H54 (cell line): ENCODE results near the gene VWC2L.

ENCODE experiments used
- DNase-seq: peaks from one replicate; pipeline ENCODE4 v3.0.0; 2011; ENCODE audit warnings: low spot score, mixed read lengths; ENCODE audit not compliant: insufficient read length
- FAIRE-seq: peaks from 3 replicates; lab custom pipeline; 2011; peaks lifted over from hg19 to GRCh38; lab: Jason Lieb, UNC
- POLR2A ChIP-seq: IDR thresholded peaks from 2 replicates; pipeline ENCODE4 v1.6.1; 2011; ENCODE audit warnings: low read depth, mild to moderate bottlenecking, low read length

Gene VWC2L

DNA sequence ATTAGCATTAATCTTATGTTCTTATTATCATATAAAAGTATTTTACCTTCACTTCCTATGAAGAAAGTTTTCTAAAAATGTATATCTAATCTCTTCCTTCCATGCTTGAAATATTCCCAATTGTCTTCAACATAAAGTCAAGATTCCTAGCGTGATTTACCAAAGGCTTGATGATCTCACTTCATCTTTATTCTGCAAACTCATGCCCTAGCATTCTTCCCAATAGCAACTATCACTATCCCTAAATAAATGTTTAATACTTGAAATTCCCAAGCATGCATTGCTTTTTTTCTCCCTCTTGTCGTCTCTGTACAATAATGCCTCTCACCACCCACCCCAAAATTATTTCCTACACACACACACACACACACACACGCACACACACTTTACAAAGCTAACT lies 125.8 kb downstream of the VWC2L start:
- no peak for FAIRE-seq
- no peak for DNase-seq
- TF ChIP-seq POLR2A, result no peak

DNA sequence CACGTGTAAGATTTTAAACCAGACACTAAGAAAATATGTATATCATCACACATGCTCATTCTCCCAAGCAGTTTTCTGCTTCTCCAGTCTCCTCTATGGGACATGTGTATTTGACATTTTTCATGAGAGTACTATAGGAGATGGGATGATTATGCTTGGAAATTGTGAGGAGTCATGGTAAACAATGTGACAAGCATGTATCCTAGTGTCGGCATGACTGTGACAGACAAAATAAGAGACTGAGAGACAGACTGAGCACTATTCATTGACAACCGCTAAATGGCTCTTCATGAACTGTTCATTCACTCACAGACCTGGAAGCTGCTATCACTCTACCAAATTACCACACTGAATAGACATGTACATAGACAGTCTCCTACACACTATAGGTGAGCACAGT lies 127.1 kb downstream of the VWC2L start:
- FAIRE-seq (no peak), DNase-seq (no peak)
- TF ChIP-seq POLR2A, result no peak

DNA sequence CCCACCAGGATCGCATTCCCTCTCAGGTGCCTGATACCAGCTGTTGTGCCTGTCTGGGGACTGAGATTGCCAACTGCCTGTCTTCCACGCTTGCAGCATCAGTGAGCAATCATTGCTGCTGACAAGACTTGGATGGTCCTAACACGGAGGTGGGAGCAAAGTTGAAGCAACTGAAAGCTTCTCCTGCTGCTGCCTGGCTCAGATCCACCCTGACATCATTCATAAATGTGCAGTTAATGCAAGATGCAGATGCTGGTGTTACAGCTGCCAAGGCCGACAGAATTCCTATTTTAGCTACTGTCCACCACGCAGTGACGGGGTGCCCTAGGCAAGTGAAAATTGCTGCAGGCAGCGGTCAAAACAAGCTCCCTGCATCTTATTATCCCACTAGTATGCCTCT lies 131.4 kb downstream of the VWC2L start:
- no peak for DNase-seq
- no peak for FAIRE-seq
- TF ChIP-seq POLR2A, result no peak

DNA sequence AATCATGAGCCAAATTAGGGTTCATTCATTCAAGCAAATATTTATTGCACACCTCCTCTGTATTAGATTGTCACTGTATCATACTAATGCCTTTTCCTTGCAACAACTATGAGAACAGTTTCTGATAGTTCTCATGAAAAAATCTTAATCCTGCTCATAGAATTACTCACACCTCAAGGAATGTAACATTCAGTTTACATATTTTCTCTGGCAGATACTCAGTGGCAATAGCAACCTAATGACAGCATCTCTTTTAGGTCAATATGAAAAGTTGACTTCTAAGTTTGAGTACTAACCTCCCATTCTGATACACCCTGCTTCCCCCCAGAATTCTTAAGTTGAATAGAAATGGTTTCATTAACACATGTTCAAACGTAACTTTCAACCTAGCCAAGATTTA lies 132.0 kb downstream of the VWC2L start:
- TF ChIP-seq POLR2A, result no peak
- DNase-seq (peak; percentile 3), FAIRE-seq (peak; percentile 83)

DNA sequence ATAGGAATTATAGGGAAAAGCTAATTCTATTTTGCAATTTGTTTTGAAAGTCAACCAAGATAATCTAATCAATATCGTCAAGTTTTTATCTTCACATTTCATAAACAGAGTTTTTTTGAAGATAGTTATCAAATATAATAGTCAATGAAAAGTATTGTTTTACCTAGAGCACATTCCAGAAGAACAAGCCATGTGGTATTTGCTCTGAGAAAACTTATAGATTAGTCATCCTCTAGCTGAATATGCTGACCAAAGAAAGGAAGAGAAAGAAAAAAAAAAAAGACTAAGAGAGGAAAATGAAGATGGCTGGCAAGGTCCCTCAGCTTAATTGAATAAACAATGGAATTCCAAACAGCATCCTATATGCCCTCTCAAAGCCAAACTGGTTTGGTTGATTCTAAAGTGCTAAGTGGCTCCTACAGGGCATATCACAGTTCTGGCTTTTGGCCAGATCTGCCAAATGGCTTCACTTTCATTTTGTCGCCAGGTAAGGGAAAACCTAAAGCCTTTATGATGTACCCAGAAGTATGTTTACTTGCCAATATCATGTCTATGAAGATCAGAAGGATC lies 132.6 kb downstream of the VWC2L start:
- peak; percentile 17 for DNase-seq
- FAIRE-seq, result peak; percentile 58
- TF ChIP-seq POLR2A, result no peak

DNA sequence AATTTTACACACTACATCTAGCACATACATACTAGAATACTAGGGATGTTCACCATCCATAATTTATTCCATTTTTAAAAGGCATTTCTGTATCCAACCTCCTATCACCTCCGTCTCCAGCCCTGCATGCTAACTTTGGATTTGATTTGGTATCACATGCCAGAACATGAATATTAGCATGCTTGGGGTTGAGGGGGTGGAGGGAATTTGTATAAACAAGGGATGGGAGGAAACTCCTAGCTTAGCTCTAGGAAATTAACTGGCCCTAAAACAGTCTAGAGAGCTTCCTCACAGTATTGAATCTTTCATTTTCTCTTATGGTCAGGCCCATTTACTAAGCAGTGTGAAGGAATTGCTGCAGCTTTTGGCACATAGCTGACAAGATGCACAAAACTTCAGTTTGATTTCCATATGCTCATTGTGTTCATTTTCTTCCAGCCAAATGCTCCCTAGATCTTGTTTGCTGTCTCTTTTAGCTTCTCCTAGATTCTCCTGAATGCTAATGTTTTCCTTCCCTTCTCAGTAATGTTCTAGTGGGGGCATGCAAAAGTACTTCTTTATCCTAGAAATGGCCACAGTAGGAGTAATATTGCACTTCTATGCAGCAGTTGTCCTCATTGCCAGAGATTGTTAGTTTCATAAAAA lies 135.2 kb downstream of the VWC2L start:
- FAIRE-seq (no peak), DNase-seq (no peak)
- TF ChIP-seq POLR2A, result no peak

DNA sequence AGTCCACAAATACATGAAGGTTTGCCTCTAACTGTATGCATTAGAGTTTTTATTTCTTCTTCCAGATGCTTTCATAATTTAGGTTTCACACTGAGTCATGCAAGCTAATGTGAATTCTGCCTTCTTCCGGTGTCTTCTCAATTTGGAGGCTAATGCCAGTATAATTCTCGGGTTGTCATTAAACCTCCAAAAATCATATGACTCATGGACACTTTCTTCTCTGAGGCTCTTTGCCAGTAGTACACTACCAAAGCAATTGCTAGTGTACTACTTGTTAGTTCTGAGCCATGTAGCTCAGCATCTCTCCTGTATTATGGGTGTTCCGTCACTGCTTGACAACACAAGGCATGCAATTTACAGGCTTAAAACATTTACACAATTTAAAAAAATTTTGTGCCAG lies 137.1 kb downstream of the VWC2L start:
- DNase-seq (no peak), FAIRE-seq (no peak)
- no peak for TF ChIP-seq POLR2A

DNA sequence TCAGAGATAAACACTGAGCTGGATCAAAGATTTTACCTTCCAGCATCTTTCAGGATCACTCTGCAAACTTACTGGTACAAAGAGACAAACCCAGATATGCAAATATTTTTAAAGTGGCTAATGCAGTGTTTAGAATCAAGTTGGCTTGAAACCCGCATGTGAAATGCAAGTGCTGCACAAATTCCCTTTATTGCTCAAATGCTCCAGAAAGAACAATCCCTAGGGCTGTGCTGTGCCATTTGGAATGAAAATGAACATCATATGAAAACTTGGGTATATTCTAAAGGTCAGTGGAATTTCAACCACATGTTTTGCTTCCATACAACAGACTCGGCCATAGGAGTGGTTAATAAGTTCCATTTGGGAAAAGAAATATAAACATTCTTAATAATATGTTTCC lies 139.1 kb downstream of the VWC2L start:
- no peak for FAIRE-seq
- TF ChIP-seq POLR2A, result no peak
- DNase-seq, result no peak

DNA sequence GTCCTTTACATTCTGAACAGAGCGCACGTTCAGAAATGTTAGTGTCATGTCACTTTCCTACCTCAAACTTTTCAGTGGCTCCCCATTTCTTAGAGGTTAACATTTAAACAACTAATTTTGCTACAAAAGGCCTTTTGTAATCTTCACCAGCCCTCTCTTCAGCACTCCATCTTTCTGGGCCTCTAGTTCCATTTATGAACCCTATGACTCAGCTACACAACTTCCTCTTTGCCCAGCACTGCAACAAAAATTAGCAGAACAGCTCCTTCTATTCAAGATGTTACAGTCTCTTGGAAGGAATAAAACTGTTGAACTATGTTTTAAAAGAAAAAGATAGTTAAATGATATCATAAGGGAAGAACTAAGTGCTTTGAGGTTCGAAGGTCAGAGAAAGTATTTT lies 139.9 kb downstream of the VWC2L start:
- DNase-seq, result no peak
- TF ChIP-seq POLR2A, result no peak
- no peak for FAIRE-seq

DNA sequence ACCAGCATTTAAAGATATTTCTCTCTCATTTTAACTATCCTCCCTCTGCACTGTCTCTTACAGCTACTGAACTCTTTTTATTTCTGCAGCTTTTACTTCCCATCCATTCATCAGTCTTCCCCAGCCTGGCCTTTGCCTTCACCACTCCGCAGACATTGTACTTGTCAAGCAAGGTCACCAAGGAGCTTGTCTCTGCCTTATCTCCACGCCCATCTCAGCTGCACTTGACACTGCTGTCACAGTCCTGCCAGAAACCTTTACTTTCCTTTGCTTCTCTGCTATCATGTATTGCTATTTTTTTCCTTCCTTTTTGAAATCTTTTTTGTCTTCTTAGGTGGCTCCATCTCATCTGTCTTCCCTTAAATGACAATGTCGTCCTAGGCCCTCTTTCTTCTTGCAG lies 147.0 kb downstream of the VWC2L start:
- no peak for TF ChIP-seq POLR2A
- DNase-seq, result no peak
- FAIRE-seq, result no peak

DNA sequence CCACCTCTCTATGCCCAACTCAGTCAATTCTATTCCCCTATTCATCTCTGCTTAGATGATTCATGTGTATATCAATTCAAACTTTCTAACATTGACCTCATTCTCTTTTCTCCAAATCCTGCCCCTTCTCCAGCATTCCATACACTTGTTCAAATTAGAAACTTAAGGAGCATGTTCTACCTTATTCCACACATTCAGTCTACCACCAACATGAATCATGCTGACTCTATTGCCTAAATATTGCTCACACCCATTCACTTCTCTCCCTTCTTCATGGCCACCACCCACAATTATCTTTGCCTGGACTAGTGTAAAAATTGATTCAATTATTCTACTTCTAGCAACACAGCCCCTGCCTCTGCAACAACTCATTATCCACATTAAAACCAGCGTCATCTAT lies 147.5 kb downstream of the VWC2L start:
- TF ChIP-seq POLR2A, result no peak
- FAIRE-seq (no peak), DNase-seq (no peak)

DNA sequence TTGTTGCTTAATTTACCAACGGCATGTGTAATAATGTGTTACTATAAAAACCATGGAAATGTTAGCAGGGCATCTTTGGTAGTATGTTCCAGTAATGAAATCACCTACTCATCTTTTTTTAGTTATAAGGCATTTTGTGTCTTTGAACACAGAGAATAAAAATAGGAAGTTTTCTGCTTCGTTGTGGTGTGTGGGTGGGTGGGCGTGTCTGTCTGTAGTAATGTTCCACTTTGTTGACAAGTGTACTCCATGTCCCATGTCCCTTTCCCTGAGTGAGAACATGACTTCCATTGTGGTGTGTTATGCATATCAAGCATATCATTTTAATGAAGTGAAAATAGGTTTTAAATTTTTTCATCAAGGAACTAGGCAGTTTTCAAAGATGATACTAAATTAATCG lies 149.3 kb downstream of the VWC2L start:
- no peak for FAIRE-seq

DNA sequence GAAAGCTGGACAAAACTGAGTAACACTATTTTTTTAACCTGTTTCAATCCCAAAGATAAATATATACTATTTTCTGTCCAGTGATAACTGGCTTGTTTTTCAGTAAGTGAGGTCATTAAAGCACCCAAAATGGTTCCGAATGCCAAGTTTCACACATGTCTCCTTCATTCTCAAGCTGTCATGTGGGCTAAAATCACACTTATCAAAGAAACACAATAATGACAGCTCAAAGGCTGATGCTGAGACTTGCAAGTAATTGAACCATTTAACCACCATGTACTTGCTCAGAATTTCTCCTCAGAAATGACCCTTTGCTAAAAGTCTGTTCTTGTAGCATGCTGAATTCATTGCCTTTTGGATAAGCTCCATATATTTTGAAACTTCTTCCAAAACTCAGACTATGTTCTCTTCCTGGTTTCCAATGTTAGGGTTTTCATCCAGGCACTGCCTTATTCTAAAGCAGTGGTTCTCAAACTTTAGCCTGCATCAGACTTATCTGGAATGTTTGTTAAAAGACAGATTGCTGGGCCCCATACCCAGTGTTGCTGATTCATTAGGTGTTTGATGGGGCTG lies 149.8 kb downstream of the VWC2L start:
- no peak for FAIRE-seq
- no peak for DNase-seq
- no peak for TF ChIP-seq POLR2A

More for the DNA sequence above, 149.3 kb downstream of the VWC2L start:
- no peak for TF ChIP-seq POLR2A
- DNase-seq, result no peak

DNA sequence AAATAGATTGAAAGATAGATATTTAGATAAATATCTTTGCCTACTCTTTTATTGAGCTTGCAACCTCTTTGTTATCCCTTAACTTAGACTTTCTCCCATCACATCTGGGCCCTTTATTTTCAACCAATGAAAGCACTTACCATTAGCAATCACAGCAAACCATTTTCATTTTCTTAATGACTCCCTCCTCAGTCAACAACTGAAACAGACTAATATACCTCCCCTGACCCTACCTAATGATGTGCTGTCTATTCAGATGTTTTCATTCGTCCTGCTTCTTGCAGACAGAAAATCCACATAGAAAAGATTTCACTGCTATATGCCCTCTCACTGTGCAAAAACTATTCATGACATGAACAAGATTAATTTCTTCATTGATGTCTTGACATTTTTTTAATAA lies 154.4 kb downstream of the VWC2L start:
- FAIRE-seq, result no peak
- no peak for TF ChIP-seq POLR2A
- no peak for DNase-seq

DNA sequence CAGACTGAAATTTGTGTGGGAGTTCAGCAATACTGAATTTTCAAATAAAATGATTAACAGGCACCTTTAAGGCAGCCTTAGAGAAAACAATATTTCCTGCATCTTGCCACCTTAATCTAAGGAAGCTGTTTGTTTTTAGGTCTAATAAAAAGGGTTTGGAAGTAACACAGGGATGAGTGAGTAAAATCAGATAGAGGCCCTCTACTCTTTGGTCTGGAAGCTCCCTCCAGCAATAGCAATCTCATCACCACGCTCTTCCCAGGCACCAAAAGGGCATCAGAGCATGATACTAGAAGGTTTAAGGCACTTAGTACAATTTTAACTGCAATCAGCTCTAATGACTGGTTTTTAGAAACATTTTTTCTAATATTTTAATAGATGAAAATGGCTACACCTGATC lies 155.6 kb downstream of the VWC2L start:
- FAIRE-seq (no peak), DNase-seq (no peak)
- TF ChIP-seq POLR2A, result no peak

DNA sequence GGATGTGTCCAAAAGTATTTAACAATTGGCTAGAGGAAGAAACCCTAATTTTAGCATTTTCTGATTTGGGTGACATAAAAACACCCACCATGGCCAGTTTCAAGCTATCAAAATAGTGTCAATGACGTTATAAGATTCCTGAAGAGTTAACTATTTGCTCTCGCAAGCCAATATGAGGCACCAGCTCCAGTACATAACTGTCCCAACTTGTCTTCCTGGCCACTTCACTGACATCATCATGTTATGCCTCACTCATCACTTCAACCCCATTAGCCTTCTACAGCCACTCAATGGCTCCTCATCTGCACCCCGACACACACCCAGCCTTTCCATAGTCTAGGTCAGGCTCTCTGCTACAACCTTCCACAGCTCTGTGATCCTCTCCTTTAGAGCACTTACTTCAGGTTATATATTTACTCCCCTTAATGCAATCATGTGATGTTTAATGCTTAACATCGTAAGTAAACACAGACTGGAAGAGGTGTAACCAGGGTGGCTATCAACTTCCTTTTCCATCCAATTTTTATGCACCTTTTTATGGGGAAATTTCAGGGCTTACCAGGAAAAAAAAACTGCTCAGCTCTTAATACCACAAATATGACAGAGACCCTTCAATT lies 158.7 kb downstream of the VWC2L start:
- DNase-seq (no peak), FAIRE-seq (no peak)
- TF ChIP-seq POLR2A, result no peak
